Upper lobe of left lung (tissue), 6 donors: ENCODE measurements around the gene RBM33. TPM values are rescaled to one million over a fixed set of nuclear protein-coding genes. Genes with fewer than 3 reads are reported as not detected.
A peak's percentile ranks its signal among the peaks of the same experiment; 100 is the strongest.

Source experiments
- ATAC-seq, 2 donors: fragments of 200-7000 bp; cut with Tn5 transposase; one replicate each; pipeline ENCODE4 v1.9.1; 2022; ENCODE audit warnings: mild to moderate bottlenecking in 2 of 2, moderate library complexity in 2 of 2; ENCODE audit not compliant: low FRiP score in 2 of 2
- DNase-seq, 2 donors: peaks; one replicate each; pipeline ENCODE4 v3.0.0-alpha.2; 2019 to 2020
- H3K27ac ChIP-seq, 4 donors: fragments of 200-600 bp; sonication (generic); one replicate each; pipeline ENCODE4 v1.5.1; 2016 to 2019
- H3K27me3 ChIP-seq, 4 donors: fragments of 200-600 bp; sonication (generic); one replicate each; pipeline ENCODE4 v1.5.1; 2017 to 2019
- H3K36me3 ChIP-seq, 4 donors: fragments of 200-600 bp; sonication (generic); one replicate each; pipeline ENCODE4 v1.5.1; 2016 to 2019
- H3K4me1 ChIP-seq, 4 donors: fragments of 200-600 bp; sonication (generic); one replicate each; pipeline ENCODE4 v1.5.1; 2018 to 2019
- H3K4me3 ChIP-seq, 4 donors: fragments of 200-600 bp; sonication (generic); one replicate each; pipeline ENCODE4 v1.5.1; 2017 to 2019; ENCODE audit warnings: mild to moderate bottlenecking in 2 of 4, moderate library complexity in 1 of 4
- H3K9me3 ChIP-seq, 4 donors: fragments of 200-600 bp; sonication (generic); one replicate each; pipeline ENCODE4 v1.5.1; 2018 to 2019
- EP300 ChIP-seq, 4 donors: sonication (generic); formaldehyde crosslinking; IDR thresholded peaks; one replicate each; pipeline ENCODE4 v1.5.1; 2017; ENCODE audit warnings: antibody characterized with exemption in 4 of 4, control low read depth in 2 of 4
- POLR2A ChIP-seq, 4 donors: fragments of 450-650 bp; IDR thresholded peaks; one replicate each; pipeline ENCODE4 v1.5.1; 2016 to 2017; ENCODE audit warnings: antibody characterized with exemption in 4 of 4, mild to moderate bottlenecking in 2 of 4
- POLR2AphosphoS5 ChIP-seq, 2 donors: sonication (generic); formaldehyde crosslinking; IDR thresholded peaks; one replicate each; pipeline ENCODE4 v1.5.1; 2017; ENCODE audit warnings: antibody characterized with exemption in 2 of 2
- WGBS, 2 donors: methylation state at CpG; one replicate each; pipeline ENCODE4 v1.1.5; 2017 to 2018; 5-methylcytosine and 5-hydroxymethylcytosine counted together
- total RNA-seq, 6 donors: library from RNA; depleted of rRNA in 4 of 6; stranded (reverse); fragments of >200 nt in 4 of 6; gene quantifications; one replicate each; pipeline versions ENCODE4 v1.1.0 to v1.2.1, GENCODE V29; 2016 to 2021
- TF ChIP-seq, protein P1 (sequence below), 6 experiments: fragments of 450-650 bp in 4 of 6; fragments of 200-600 bp in 2 of 6; sonication (generic) in 2 of 6; IDR thresholded peaks; one replicate each; pipeline ENCODE4 v1.5.1; 2016 to 2019; ENCODE audit warnings: antibody characterized with exemption in 6 of 6
- donor health status: DM: no; HTN: no; CAD: no; lungs with moderate emphysema.
- donor health status: DM: no; HTN: yes; CAD: no; lungs with severe emphysema.

Gene RBM33
- total RNA-seq, 6 donors from 2014 or later, result 40.6 to 179 (median 76.4) TPM

DNA sequence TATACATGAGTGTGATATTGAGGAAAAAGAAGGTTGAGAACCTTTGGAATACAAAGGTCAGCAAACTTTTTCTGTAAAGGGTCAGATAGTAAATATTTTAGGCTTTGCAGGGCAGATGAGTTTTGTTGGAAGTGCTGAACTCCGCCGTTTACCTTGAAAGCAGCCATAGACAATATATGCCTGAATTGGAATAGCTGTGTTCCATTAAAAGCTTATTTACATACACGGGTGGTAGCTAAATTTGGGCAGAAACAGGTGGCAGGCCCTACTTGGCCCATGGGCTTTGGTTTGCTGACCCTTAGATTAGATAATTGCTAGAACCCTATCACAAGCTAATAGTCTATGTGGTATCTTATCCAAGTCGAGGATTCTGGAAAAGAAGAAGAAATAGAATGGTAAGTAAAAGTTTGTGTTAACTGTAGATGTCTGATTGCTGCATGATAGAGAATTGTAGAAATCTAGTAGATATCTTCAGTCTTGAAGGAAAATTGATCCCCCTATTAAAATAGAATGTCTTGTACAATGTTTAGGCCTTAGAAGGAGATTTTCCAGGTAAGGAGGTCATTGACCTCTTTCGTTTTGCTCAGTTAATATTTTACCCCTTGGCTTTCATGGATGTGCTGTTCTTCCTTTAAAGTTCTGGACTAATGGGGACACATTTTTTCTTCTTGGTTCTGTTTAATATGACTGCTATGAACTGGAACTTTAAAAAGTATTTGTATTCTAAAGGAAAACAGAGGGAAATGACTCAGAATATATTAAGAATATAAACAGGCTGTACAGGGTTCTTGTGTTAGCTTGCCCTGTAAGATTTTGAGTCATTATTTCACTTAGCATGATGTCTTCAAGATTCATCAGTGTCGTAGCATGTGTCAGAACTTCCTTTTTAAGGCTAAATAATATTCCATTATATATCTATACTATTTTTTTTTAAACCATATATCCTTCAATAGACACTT is 8.0 kb downstream of the RBM33 start:
- Histone ChIP-seq H3K36me3 (peaks cover 0 to 13% (median 2%) of the 10 kb centered on the region in 4 donors), H3K4me1 (peaks cover 27 to 53% (median 36%) of the 10 kb centered on the region in 4 donors), H3K27me3 (no peaks in the 10 kb centered on the region), H3K4me3 (no peak overlapping the region), H3K27ac (peak overlapping the region in 1 of 4 donors; percentile 3), H3K9me3 (peaks cover 7 to 14% (median 9%) of the 10 kb centered on the region in 4 donors)
- DNase-seq (no peak), ATAC-seq (no peak)
- 81 to 89% methylated on average over 6 of the region's 6 CpGs for WGBS, 2 donors
- TF ChIP-seq, protein P1, sequence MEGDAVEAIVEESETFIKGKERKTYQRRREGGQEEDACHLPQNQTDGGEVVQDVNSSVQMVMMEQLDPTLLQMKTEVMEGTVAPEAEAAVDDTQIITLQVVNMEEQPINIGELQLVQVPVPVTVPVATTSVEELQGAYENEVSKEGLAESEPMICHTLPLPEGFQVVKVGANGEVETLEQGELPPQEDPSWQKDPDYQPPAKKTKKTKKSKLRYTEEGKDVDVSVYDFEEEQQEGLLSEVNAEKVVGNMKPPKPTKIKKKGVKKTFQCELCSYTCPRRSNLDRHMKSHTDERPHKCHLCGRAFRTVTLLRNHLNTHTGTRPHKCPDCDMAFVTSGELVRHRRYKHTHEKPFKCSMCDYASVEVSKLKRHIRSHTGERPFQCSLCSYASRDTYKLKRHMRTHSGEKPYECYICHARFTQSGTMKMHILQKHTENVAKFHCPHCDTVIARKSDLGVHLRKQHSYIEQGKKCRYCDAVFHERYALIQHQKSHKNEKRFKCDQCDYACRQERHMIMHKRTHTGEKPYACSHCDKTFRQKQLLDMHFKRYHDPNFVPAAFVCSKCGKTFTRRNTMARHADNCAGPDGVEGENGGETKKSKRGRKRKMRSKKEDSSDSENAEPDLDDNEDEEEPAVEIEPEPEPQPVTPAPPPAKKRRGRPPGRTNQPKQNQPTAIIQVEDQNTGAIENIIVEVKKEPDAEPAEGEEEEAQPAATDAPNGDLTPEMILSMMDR (IDR thresholded peaks at IDR 0.05), result no peak
- TF ChIP-seq POLR2A (IDR thresholded peaks at IDR 0.05) (no peak), POLR2AphosphoS5 (IDR thresholded peaks at IDR 0.05) (no peak), EP300 (IDR thresholded peaks at IDR 0.05) (no peak)

DNA sequence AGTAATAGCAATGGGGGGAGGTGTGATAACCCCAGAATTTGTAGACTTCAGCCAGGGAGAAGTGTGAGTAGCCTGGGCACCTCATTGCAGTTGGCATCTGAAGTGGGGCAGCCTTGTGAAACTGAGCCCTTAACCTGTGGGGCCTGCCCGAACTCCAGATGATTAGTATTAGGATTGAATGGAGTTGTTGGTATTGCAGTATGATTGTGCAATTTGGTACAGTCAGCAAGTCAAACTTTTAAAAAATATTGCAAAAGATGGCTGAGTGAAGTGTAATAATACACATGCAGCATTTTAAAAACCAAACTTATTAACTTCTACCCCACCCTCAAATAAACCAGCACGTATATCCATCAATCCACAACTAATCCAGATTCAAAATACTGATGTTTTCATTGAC is 9.3 kb downstream of the RBM33 start:
- Histone ChIP-seq H3K9me3 (peaks cover 4 to 10% (median 6%) of the 10 kb centered on the region in 4 donors), H3K4me1 (peaks cover 27 to 57% (median 38%) of the 10 kb centered on the region in 4 donors), H3K27ac (peak overlapping the region; percentile 12 to 40 (median 20)), H3K4me3 (no peak overlapping the region), H3K36me3 (peaks cover 0 to 1% (median 0%) of the 10 kb centered on the region in 4 donors), H3K27me3 (no peaks in the 10 kb centered on the region)
- peak; percentile 73 to 88 for ATAC-seq
- WGBS, 2 donors, result 47 to 50% methylated on average over 2 of the region's 2 CpGs
- DNase-seq, result peak in 1 of 2 donors; percentile 88
- TF ChIP-seq POLR2AphosphoS5 (IDR thresholded peaks at IDR 0.05), result peak in 1 of 2 donors; percentile 17
- no peak for TF ChIP-seq POLR2A (IDR thresholded peaks at IDR 0.05)

DNA sequence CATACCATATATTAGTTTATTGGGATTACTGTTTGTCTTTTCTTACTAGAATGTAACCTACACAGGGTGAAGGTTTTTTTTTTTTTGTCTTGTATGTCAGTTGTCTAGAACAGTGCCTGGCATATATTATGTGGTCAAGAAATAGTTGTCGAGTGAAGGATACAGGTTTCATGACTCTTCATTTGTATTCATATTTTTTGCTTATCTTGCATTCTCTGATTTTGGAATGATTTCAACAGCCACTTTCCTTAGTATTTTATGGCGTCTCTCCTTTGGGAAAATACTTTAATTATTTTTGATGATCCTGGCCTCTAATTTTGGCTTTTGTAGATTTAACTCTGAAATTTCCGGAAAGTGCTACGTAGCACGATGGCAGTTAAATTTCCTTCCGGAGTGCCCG is 12.4 kb downstream of the RBM33 start:
- H3K4me3 ChIP-seq, result no peak overlapping the region
- TF ChIP-seq, protein P1 (IDR thresholded peaks at IDR 0.05), result no peak
- no peak for TF ChIP-seq POLR2A (IDR thresholded peaks at IDR 0.05)
- no peak for TF ChIP-seq EP300 (IDR thresholded peaks at IDR 0.05)
- TF ChIP-seq POLR2AphosphoS5 (IDR thresholded peaks at IDR 0.05), result no peak
- no peak overlapping the region for H3K27ac ChIP-seq
- no peaks in the 10 kb centered on the region for H3K27me3 ChIP-seq
- no peak for ATAC-seq
- 61 to 66% methylated on average over 7 of the region's 7 CpGs for WGBS, 2 donors
- H3K4me1 ChIP-seq, result peaks cover 30 to 58% (median 35%) of the 10 kb centered on the region in 4 donors
- H3K36me3 ChIP-seq, result no peaks in the 10 kb centered on the region
- no peaks in the 10 kb centered on the region for H3K9me3 ChIP-seq
- DNase-seq, result no peak

DNA sequence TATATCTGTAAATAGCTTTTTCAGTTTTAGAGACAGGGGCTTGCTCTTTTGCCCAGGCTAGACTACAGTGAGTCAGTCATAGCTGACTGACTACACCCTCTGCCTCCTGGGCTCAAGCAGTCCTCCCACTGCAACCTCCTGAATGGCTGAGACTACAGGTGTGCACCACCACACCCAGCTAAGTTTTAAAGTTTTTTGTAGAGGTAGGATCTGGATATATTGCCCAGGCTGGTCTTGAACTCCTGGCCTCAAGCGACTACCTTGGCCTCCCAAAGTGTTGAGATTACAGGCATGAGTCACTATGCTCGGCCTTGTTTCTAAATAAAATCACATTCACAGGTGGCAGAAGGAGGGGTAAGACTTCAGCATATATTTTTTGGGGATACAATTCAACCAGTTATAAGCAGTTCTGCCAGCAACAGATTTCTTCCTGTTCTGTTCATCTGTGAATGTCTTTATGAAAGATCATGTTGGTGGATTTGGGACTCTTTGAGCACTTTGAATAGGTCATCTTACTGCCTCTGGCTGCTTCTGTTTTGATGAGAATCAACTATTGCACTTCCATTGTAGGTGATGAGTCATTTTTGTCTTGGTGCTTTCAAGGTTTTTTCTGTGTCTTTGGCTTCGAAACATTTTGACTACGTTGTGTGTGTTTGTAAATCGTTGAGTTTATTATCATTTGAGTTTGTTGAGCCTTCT is 15.7 kb downstream of the RBM33 start:
- TF ChIP-seq POLR2AphosphoS5 (IDR thresholded peaks at IDR 0.05) (no peak), EP300 (IDR thresholded peaks at IDR 0.05) (no peak), POLR2A (IDR thresholded peaks at IDR 0.05) (no peak)
- TF ChIP-seq, protein P1 (IDR thresholded peaks at IDR 0.05), result no peak
- Histone ChIP-seq H3K27ac (no peak overlapping the region), H3K4me3 (no peak overlapping the region), H3K36me3 (no peaks in the 10 kb centered on the region), H3K27me3 (no peaks in the 10 kb centered on the region), H3K4me1 (peaks cover 19 to 55% (median 23%) of the 10 kb centered on the region in 4 donors), H3K9me3 (no peaks in the 10 kb centered on the region)
- 81 to 87% methylated on average over 5 of the region's 5 CpGs for WGBS, 2 donors
- ATAC-seq (no peak), DNase-seq (no peak)

DNA sequence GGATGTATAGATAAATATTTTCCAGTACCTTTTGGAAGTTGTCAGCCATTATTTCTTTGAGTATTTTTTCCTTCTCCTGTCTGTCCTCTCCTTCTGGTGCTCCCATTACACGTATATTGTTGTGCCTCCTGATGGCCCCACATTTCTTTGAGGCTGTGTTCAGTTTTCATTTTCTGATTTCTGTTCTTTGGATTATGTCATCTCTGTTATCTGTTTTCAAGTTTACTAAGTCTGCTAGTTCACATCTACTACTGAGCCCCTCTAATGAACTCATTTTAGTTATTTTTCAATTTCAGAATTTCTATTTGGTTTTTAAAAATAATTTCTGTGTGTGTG is 16.3 kb downstream of the RBM33 start:
- ATAC-seq (no peak), DNase-seq (no peak)
- no peaks in the 10 kb centered on the region for H3K36me3 ChIP-seq
- no peak overlapping the region for H3K27ac ChIP-seq
- H3K27me3 ChIP-seq, result no peaks in the 10 kb centered on the region
- H3K9me3 ChIP-seq, result no peaks in the 10 kb centered on the region
- TF ChIP-seq POLR2A (IDR thresholded peaks at IDR 0.05) (no peak), POLR2AphosphoS5 (IDR thresholded peaks at IDR 0.05) (no peak), EP300 (IDR thresholded peaks at IDR 0.05) (no peak)
- TF ChIP-seq, protein P1 (IDR thresholded peaks at IDR 0.05), result no peak
- peaks cover 18 to 54% (median 26%) of the 10 kb centered on the region in 4 donors for H3K4me1 ChIP-seq
- 89 to 93% methylated on average over 1 of the region's 1 CpG for WGBS, 2 donors
- no peak overlapping the region for H3K4me3 ChIP-seq
